B cell (primary cell): ENCODE data around the gene CCL23. TPM values are rescaled to one million over a fixed set of nuclear protein-coding genes. Genes with fewer than 3 reads are reported as not detected.

ENCODE experiments used
- ATAC-seq: fragments of 200-7000 bp; cut with Tn5 transposase; one replicate; pipeline ENCODE4 v1.10.0; 2021; ENCODE audit warnings: low read depth, mild to moderate bottlenecking, moderate number of reproducible peaks, moderate library complexity
- CTCF ChIA-PET: fragments of 350-600 bp; sonication (Branson Sonifier 250); formaldehyde crosslinking; loops from one replicate; lab custom pipeline; 2021; ENCODE audit warnings: antibody characterized with exemption, inconsistent platforms; lab: Charles Lee
- POLR2A ChIA-PET: fragments of 350-600 bp; sonication (Branson Sonifier 250); formaldehyde crosslinking; loops from one replicate; lab custom pipeline; 2021; ENCODE audit warnings: antibody characterized with exemption; lab: Charles Lee
- DNase-seq: peaks from one replicate; pipeline ENCODE4 v3.0.0; 2013
- H2AFZ ChIP-seq: 2 replicates; pipeline ENCODE4 v1.6.1; 2012; ENCODE audit warnings: mild to moderate bottlenecking, low read depth, low read length; ENCODE audit not compliant: insufficient read depth, poor library complexity, severe bottlenecking
- H3K27ac ChIP-seq, 2 donors: 1 replicate in 1 of 2; 2 replicates in 1 of 2; pipeline ENCODE4 v1.5.1; 2012 to 2013; ENCODE audit warnings: low read length in 2 of 2, mild to moderate bottlenecking in 2 of 2, moderate library complexity in 1 of 2
- H3K27me3 ChIP-seq, 4 experiments: fragments of 200-600 bp in 1 of 4; sonication (generic) in 1 of 4; replicated peaks in 1 of 4; 1 replicate in 2 of 4; 2 replicates in 2 of 4; pipeline versions ENCODE4 v1.6.1 to v1.7.0; 2013 to 2016; ENCODE audit warnings: low read length in 3 of 4, mild to moderate bottlenecking in 2 of 4, mixed read lengths in 1 of 4, moderate library complexity in 1 of 4; ENCODE audit not compliant: insufficient read depth in 4 of 4, control insufficient read depth in 3 of 4; ENCODE audit errors: control extremely low read depth in 1 of 4
- H3K36me3 ChIP-seq, 2 experiments: replicated peaks in 1 of 2; 1 replicate in 1 of 2; 2 replicates in 1 of 2; pipeline versions ENCODE4 v1.6.1 to v1.7.1; 2013; ENCODE audit warnings: low read length in 1 of 2; ENCODE audit not compliant: insufficient read depth in 2 of 2, control insufficient read depth in 1 of 2; ENCODE audit errors: control extremely low read depth in 1 of 2, extremely low read depth in 1 of 2
- H3K4me1 ChIP-seq, 2 donors: fragments of 200-600 bp in 1 of 2; sonication (generic) in 1 of 2; 1 replicate in 1 of 2; 2 replicates in 1 of 2; pipeline versions ENCODE4 v1.5.1 to v1.6.1; 2013 to 2017; ENCODE audit warnings: low read length in 2 of 2; ENCODE audit not compliant: control insufficient read depth in 2 of 2, insufficient read depth in 2 of 2
- H3K4me2 ChIP-seq: replicated peaks from 2 replicates; pipeline ENCODE3; 2012; ENCODE audit warnings: mild to moderate bottlenecking, low read depth, low read length; ENCODE audit not compliant: poor library complexity, severe bottlenecking
- H3K4me3 ChIP-seq, 5 experiments: fragments of 200-600 bp in 1 of 5; sonication (generic) in 1 of 5; 1 replicate in 3 of 5; 2 replicates in 2 of 5; pipeline versions ENCODE4 v1.5.1 to v1.7.0; 2011 to 2016; ENCODE audit warnings: low read length in 4 of 5, mild to moderate bottlenecking in 4 of 5, low read depth in 2 of 5, control low read depth in 1 of 5, moderate library complexity in 1 of 5; ENCODE audit not compliant: insufficient read depth in 1 of 5; ENCODE audit errors: control extremely low read depth in 1 of 5, extremely low read depth in 1 of 5
- H3K79me2 ChIP-seq: fragments of 200-600 bp; sonication (generic); one replicate; pipeline ENCODE4 v1.6.0; 2016; ENCODE audit warnings: low read length; ENCODE audit not compliant: control insufficient read depth, insufficient read depth
- H3K9ac ChIP-seq: fragments of 200-600 bp; sonication (generic); 2 replicates; pipeline ENCODE4 v1.6.1; 2017; ENCODE audit warnings: mild to moderate bottlenecking, low read length, moderate library complexity
- H3K9me3 ChIP-seq, 3 donors: one replicate each; pipeline versions ENCODE4 v1.6.1 to v1.7.1; 2013; ENCODE audit warnings: low read length in 2 of 3; ENCODE audit not compliant: control insufficient read depth in 2 of 3, insufficient read depth in 1 of 3; ENCODE audit errors: control extremely low read depth in 1 of 3
- H4K20me1 ChIP-seq: 2 replicates; pipeline ENCODE4 v1.6.0; 2012; ENCODE audit warnings: mild to moderate bottlenecking, low read length; ENCODE audit not compliant: insufficient read depth, control insufficient read depth, poor library complexity, severe bottlenecking
- H3K27ac Mint-ChIP-seq: one replicate; pipeline ENCODE4 v1.8.0; 2021; ENCODE audit warnings: mixed read lengths
- H3K27me3 Mint-ChIP-seq: one replicate; pipeline ENCODE4 v1.8.0; 2021; ENCODE audit warnings: mixed read lengths
- H3K4me1 Mint-ChIP-seq: one replicate; pipeline ENCODE4 v1.8.0; 2021; ENCODE audit warnings: mixed read lengths
- H3K4me3 Mint-ChIP-seq: one replicate; pipeline ENCODE4 v1.8.0; 2021; ENCODE audit warnings: mixed read lengths
- H3K9me3 Mint-ChIP-seq: one replicate; pipeline ENCODE4 v1.8.0; 2022; ENCODE audit warnings: mixed read lengths; ENCODE audit not compliant: insufficient read depth
- CTCF ChIP-seq: fragments of 200-600 bp; IDR thresholded peaks from one replicate; pipeline ENCODE4 v1.8.0; 2022; ENCODE audit warnings: antibody characterized with exemption, mild to moderate bottlenecking
- EZH2 ChIP-seq: IDR thresholded peaks from 2 replicates; pipeline ENCODE4 v1.6.1; 2012; ENCODE audit warnings: borderline replicate concordance, low read depth, mild to moderate bottlenecking, moderate library complexity, low read length; ENCODE audit not compliant: insufficient read depth, poor library complexity, severe bottlenecking
- WGBS: methylation state at CpG from one replicate; pipeline ENCODE4 v1.1.5; 2013; ENCODE audit warnings: missing lambda C conversion rate; ENCODE audit not compliant: insufficient coverage; 5-methylcytosine and 5-hydroxymethylcytosine counted together
- intact Hi-C: fragments of 100-400 bp; cut with micrococcal nuclease; formaldehyde crosslinking; loops from one replicate; pipeline ENCODE4 v1.10.0; 2022
- polyA plus RNA-seq: library from polyadenylated mRNA; depleted of rRNA; stranded (reverse); fragments of >200 nt; gene quantifications from 2 replicates; pipeline ENCODE4 v1.2.3, GENCODE V29; 2012
- total RNA-seq, 2 donors: library from RNA; stranded (reverse); fragments of 120-200 nt in 1 of 2; gene quantifications; 1 replicate in 1 of 2; 2 replicates in 1 of 2; pipeline versions ENCODE4 v1.2.3 to v1.2.4, GENCODE V29; 2013 to 2022

CCL23 gene
- total and polyA plus RNA-seq, 2 donors (not counting 1 experiment from before 2014, with no cell fraction given) = 0.61 TPM; not detected in 1

- peaks cover 0 to 12% (median 6%) of the 10 kb centered on the region in 4 experiments for H3K27me3 ChIP-seq
- 100% methylated on average over 1 of the region's 6 CpGs for WGBS
- TF ChIP-seq EZH2 = no peak
- no peak for TF ChIP-seq CTCF
- no peak overlapping the region for H2AFZ ChIP-seq
- peaks cover 27% of the 10 kb centered on the region for H3K27me3 Mint-ChIP-seq
- no peak overlapping the region for H3K4me2 ChIP-seq
- H4K20me1 ChIP-seq = no peaks in the 10 kb centered on the region
- H3K9me3 ChIP-seq = no peaks in the 10 kb centered on the region
- no peaks in the 10 kb centered on the region for H3K79me2 ChIP-seq
- H3K4me3 Mint-ChIP-seq = no peak overlapping the region
- H3K9me3 Mint-ChIP-seq = no peaks in the 10 kb centered on the region
- H3K4me1 ChIP-seq = no peaks in the 10 kb centered on the region
- intact Hi-C loops = no loop called here
- no peak overlapping the region for H3K9ac ChIP-seq
- no peaks in the 10 kb centered on the region for H3K36me3 ChIP-seq
- H3K27ac Mint-ChIP-seq = no peak overlapping the region
- POLR2A ChIA-PET = no interaction called here
- ATAC-seq (no peak), DNase-seq (no peak)
- H3K27ac ChIP-seq = no peak overlapping the region
- H3K4me3 ChIP-seq = no peak overlapping the region
- no peaks in the 10 kb centered on the region for H3K4me1 Mint-ChIP-seq
- CTCF ChIA-PET = interaction anchor here (1.0 kb wide), 1 partner anchor 12 kb away, joined by 3 read pairs; no protein-coding TSS in a partner anchor
Measured at GRCh38 chr17:35963663-35964062, 54.1 kb downstream of the CCL23 start.

Other genes starting within 250 kb of the CCL23 start
- gene MMP28, start 222.3 kb downstream of the CCL23 start, total RNA-seq = 2.0 and 2.4 TPM in 2 replicates
- 0.15 and 0.74 TPM in 2 replicates for gene MMP28, start 222.3 kb downstream of the CCL23 start, polyA plus RNA-seq
- 246 and 249 TPM in 2 replicates for gene TAF15, start 208.5 kb downstream of the CCL23 start, total RNA-seq
- gene TAF15, start 208.5 kb downstream of the CCL23 start, polyA plus RNA-seq = 51.0 and 83.9 TPM in 2 replicates
- not detected in 2 replicates for gene HEATR9, start 149.1 kb downstream of the CCL23 start, total RNA-seq
- gene HEATR9, start 149.1 kb downstream of the CCL23 start, polyA plus RNA-seq = 0.06 and 0.09 TPM in 2 replicates
- 2.9 and 3.3 TPM in 2 replicates for gene CCL5, start 137.6 kb downstream of the CCL23 start, total RNA-seq
- gene CCL5, start 137.6 kb downstream of the CCL23 start, polyA plus RNA-seq = 5.3 and 5.4 TPM in 2 replicates
- not detected in 2 replicates for gene RDM1, start 87.2 kb downstream of the CCL23 start, total RNA-seq
- gene RDM1, start 87.2 kb downstream of the CCL23 start, polyA plus RNA-seq = not detected in 2 replicates
- gene LYZL6, start 74.3 kb downstream of the CCL23 start, total RNA-seq = not detected in 2 replicates
- gene LYZL6, start 74.3 kb downstream of the CCL23 start, polyA plus RNA-seq = not detected in 2 replicates
- not detected in 2 replicates for gene CCL16, start 36.5 kb downstream of the CCL23 start, total RNA-seq
- not detected in 2 replicates for gene CCL16, start 36.5 kb downstream of the CCL23 start, polyA plus RNA-seq
- not detected in 2 replicates for gene CCL14, start 31.2 kb downstream of the CCL23 start, total RNA-seq
- gene CCL14, start 31.2 kb downstream of the CCL23 start, polyA plus RNA-seq = not detected in 2 replicates
- not detected in 2 replicates for gene CCL15, start 16.4 kb downstream of the CCL23 start, total RNA-seq
- gene CCL15, start 16.4 kb downstream of the CCL23 start, polyA plus RNA-seq = not detected in 2 replicates
- gene CCL18, start 46.3 kb upstream of the CCL23 start, total RNA-seq = not detected in 2 replicates
- not detected in 2 replicates for gene CCL18, start 46.3 kb upstream of the CCL23 start, polyA plus RNA-seq
- 4.5 and 5.7 TPM in 2 replicates for gene CCL3, start 72.2 kb upstream of the CCL23 start, total RNA-seq
- 31.3 and 54.5 TPM in 2 replicates for gene CCL3, start 72.2 kb upstream of the CCL23 start, polyA plus RNA-seq
- 7.6 and 8.8 TPM in 2 replicates for gene CCL4, start 85.9 kb upstream of the CCL23 start, total RNA-seq
- gene CCL4, start 85.9 kb upstream of the CCL23 start, polyA plus RNA-seq = 3.5 and 7.5 TPM in 2 replicates
- gene TBC1D3B, start 158.7 kb upstream of the CCL23 start, total RNA-seq = 17.2 and 17.3 TPM in 2 replicates
- 3.2 and 3.6 TPM in 2 replicates for gene TBC1D3B, start 158.7 kb upstream of the CCL23 start, polyA plus RNA-seq
- gene CCL3L1, start 178.8 kb upstream of the CCL23 start, total RNA-seq = 0.54 and 0.83 TPM in 2 replicates
- 2.4 and 4.4 TPM in 2 replicates for gene CCL3L1, start 178.8 kb upstream of the CCL23 start, polyA plus RNA-seq
- 0.53 and 1.2 TPM in 2 replicates for gene CCL4L2, start 193.1 kb upstream of the CCL23 start, total RNA-seq
- 0.42 and 3.1 TPM in 2 replicates for gene CCL4L2, start 193.1 kb upstream of the CCL23 start, polyA plus RNA-seq
- 1.9 and 4.4 TPM in 2 replicates for gene TBC1D3I, start 246.6 kb upstream of the CCL23 start, total RNA-seq
- 0.19 and 0.46 TPM in 2 replicates for gene TBC1D3I, start 246.6 kb upstream of the CCL23 start, polyA plus RNA-seq